Gastroesophageal sphincter (tissue), 3 donors: ENCODE measurements around the gene SLC38A6.

ENCODE experiments used
- POLR2A ChIP-seq, 2 donors: fragments of 450-650 bp; IDR thresholded peaks; one replicate each; pipeline ENCODE4 v1.6.1; 2017; ENCODE audit warnings: antibody characterized with exemption in 2 of 2, mild to moderate bottlenecking in 2 of 2, moderate library complexity in 1 of 2
- POLR2AphosphoS5 ChIP-seq: sonication (generic); formaldehyde crosslinking; IDR thresholded peaks from one replicate; pipeline ENCODE4 v1.6.1; 2017; ENCODE audit warnings: antibody characterized with exemption
- TF ChIP-seq, protein P1 (sequence below), 4 experiments: fragments of 200-600 bp in 2 of 4; fragments of 450-650 bp in 2 of 4; sonication (generic) in 1 of 4; IDR thresholded peaks; one replicate each; pipeline ENCODE4 v1.5.1; 2017 to 2019; ENCODE audit warnings: antibody characterized with exemption in 4 of 4, mild to moderate bottlenecking in 2 of 4, moderate library complexity in 2 of 4

DNA sequence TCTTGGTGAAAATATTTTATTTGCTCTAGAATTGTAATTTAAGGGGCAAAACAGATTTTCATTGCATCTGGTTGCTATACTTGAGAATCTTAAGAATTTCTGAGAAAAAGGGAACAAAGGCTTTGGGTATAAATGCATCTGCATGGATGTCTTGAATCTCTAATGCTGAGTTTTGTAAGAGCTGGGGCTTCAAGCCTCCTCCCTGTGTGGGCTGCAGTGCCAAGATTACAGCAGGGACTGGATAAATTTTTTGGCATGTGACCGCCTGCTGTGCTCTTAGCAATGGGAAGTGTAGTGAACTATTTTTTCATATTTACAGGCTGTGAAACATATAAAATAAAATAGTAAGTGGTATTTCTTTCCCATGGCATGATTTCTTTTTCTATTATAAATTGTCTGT is 70.0 kb downstream of the SLC38A6 start:
- no peak for TF ChIP-seq POLR2A (IDR thresholded peaks at IDR 0.05)
- TF ChIP-seq, protein P1, sequence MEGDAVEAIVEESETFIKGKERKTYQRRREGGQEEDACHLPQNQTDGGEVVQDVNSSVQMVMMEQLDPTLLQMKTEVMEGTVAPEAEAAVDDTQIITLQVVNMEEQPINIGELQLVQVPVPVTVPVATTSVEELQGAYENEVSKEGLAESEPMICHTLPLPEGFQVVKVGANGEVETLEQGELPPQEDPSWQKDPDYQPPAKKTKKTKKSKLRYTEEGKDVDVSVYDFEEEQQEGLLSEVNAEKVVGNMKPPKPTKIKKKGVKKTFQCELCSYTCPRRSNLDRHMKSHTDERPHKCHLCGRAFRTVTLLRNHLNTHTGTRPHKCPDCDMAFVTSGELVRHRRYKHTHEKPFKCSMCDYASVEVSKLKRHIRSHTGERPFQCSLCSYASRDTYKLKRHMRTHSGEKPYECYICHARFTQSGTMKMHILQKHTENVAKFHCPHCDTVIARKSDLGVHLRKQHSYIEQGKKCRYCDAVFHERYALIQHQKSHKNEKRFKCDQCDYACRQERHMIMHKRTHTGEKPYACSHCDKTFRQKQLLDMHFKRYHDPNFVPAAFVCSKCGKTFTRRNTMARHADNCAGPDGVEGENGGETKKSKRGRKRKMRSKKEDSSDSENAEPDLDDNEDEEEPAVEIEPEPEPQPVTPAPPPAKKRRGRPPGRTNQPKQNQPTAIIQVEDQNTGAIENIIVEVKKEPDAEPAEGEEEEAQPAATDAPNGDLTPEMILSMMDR (IDR thresholded peaks at IDR 0.05): no peak
- no peak for TF ChIP-seq POLR2AphosphoS5
